Ovary (tissue), 10 donors: Measurements from ENCODE around the gene TYW1B. TPM values are rescaled to one million over a fixed set of nuclear protein-coding genes. Genes with fewer than 3 reads are reported as not detected.
"Not testable (repeated sequence)": the region's sequence is repeated elsewhere in the genome, so short reads cannot be mapped to it uniquely, and the experiment has no call there.

Source experiments
- DNase-seq, 5 donors: peaks; one replicate each; pipeline ENCODE4 v3.0.0-alpha.2; 2019 to 2020
- H3K27ac ChIP-seq, 2 donors: fragments of 200-600 bp; one replicate each; pipeline versions ENCODE4 v1.5.1 to v1.8.0; 2019 to 2022
- H3K27me3 ChIP-seq: fragments of 200-600 bp; one replicate; pipeline ENCODE4 v1.8.0; 2022
- H3K36me3 ChIP-seq: fragments of 200-600 bp; sonication (generic); one replicate; pipeline ENCODE4 v1.5.1; 2019
- H3K4me1 ChIP-seq: one replicate; pipeline ENCODE4 v1.8.1; 2013; ENCODE audit warnings: mild to moderate bottlenecking, moderate library complexity; ENCODE audit not compliant: insufficient read depth
- H3K4me3 ChIP-seq: fragments of 200-600 bp; sonication (generic); one replicate; pipeline ENCODE4 v1.5.1; 2017
- H3K9me3 ChIP-seq, 2 donors: fragments of 200-600 bp in 1 of 2; sonication (generic) in 1 of 2; one replicate each; pipeline versions ENCODE4 v1.5.1 to v1.8.1; 2013 to 2019; ENCODE audit warnings: mild to moderate bottlenecking in 1 of 2, moderate library complexity in 1 of 2
- CTCF ChIP-seq, 3 donors: fragments of 450-650 bp in 2 of 3; fragments of 200-600 bp in 1 of 3; IDR thresholded peaks; one replicate each; pipeline versions ENCODE4 v1.5.1 to v1.8.0; 2016 to 2022; ENCODE audit warnings: antibody characterized with exemption in 3 of 3, mild to moderate bottlenecking in 1 of 3
- POLR2A ChIP-seq: fragments of 450-650 bp; IDR thresholded peaks from one replicate; pipeline ENCODE4 v1.6.1; 2017; ENCODE audit warnings: antibody characterized with exemption, mild to moderate bottlenecking, moderate library complexity
- WGBS, 3 donors: extraction: QIAGEN DNeasy Blood & Tissue Kit in 1 of 3; methylation state at CpG; one replicate each; pipeline versions ENCODE4 v1.1.5 to v1.1.7; 2013 to 2017; 5-methylcytosine and 5-hydroxymethylcytosine counted together
- intact Hi-C, 4 donors: fragments of 100-400 bp; cut with DNase I; formaldehyde crosslinking; loops; one replicate each; pipeline versions ENCODE4 v1.11.0 to v1.15.1; 2022 to 2023
- long read RNA-seq, 3 donors: library from polyadenylated mRNA in 2 of 3; unstranded in 2 of 3; transcript quantifications; one replicate each; pipeline ENCODE4 v2.0.0 and lab custom pipeline, GENCODE V29; 2021 to 2026
- polyA plus RNA-seq, 2 donors: library from polyadenylated mRNA; stranded (reverse); fragments of 200-250 nt in 1 of 2; fragments of 350-450 nt in 1 of 2; fragmentation: Illumina TruSeq in 1 of 2; extraction: RNeasy Lipid Tissue Mini Kit (QIAGEN cat#74804) in 1 of 2; gene quantifications; one replicate each; pipeline ENCODE4 v1.2.3, GENCODE V29; 2013 to 2014
- total RNA-seq, 7 donors: library from RNA; depleted of rRNA in 2 of 7; stranded (reverse); fragments of >200 nt in 2 of 7; fragmentation: NEBNext Ultra II Directional in 3 of 7; extraction: Animal tissue kit (Norgen Biotek cat#: 25700) in 3 of 7; gene quantifications; one replicate each; pipeline versions ENCODE4 v1.1.0 to v1.2.4, GENCODE V29; 2016 to 2023
- donor health status: DM: no; HTN: no; CAD: no; lungs with moderate emphysema.
- donor health status: DM: no; HTN: no; CAD: no.
- donor health status: Bipolar disorder and iron deficiency.
- donor health status: DM: yes; HTN: yes; CAD: no.
- donor health status: DM: no; HTN: no; CAD: no.
- donor health status: DM: yes; HTN: yes; CAD: no.

TYW1B gene, protein sequence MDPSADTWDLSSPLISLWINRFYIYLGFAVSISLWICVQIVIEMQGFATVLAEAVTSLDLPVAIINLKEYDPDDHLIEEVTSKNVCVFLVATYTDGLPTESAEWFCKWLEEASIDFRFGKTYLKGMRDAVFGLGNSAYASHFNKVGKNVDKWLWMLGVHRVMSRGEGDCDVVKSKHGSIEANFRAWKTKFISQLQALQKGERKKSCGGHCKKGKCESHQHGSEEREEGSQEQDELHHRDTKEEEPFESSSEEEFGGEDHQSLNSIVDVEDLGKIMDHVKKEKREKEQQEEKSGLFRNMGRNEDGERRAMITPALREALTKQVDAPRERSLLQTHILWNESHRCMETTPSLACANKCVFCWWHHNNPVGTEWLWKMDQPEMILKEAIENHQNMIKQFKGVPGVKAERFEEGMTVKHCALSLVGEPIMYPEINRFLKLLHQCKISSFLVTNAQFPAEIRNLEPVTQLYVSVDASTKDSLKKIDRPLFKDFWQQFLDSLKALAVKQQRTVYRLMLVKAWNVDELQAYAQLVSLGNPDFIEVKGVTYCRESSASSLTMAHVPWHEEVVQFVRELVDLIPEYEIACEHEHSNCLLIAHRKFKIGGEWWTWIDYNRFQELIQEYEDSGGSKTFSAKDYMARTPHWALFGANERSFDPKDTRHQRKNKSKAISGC
- total RNA-seq (1 to 10 TPM; 2.9 to 7.6 (median 3.4) TPM), polyA plus RNA-seq (1 to 10 TPM; 2.5 to 2.8 TPM)
- long read RNA-seq, donor 1, partial matches to known transcripts, result 5 of 8 reads
- long read RNA-seq, donor 1, other reads (novel, unspliced or antisense), result 2 of 8 reads
- long read RNA-seq, donor 2, result 0 reads
- long read RNA-seq, donor 3, partial matches to known transcripts, result 0 of 4 reads
- long read RNA-seq, donor 3, other reads (novel, unspliced or antisense), result 3 of 4 reads

- H3K4me1 ChIP-seq, H3K36me3 ChIP-seq, H3K27me3 ChIP-seq, H3K9me3 ChIP-seq, intact Hi-C loops: not testable (repeated sequence)
- peak; percentile 62 for TF ChIP-seq POLR2A
- peak in 1 of 3 donors; percentile 19 for TF ChIP-seq CTCF (IDR thresholded peaks at IDR 0.05)
- peak; percentile 96 to 98 (median 98) for DNase-seq
- 0 to 1% (median 0%) methylated on average over 40 to 49 of the region's 49 CpGs for WGBS, 3 donors
- Histone ChIP-seq H3K27ac (peak within 1 kb of the TSS; percentile 52 to 67), H3K4me3 (peak within 1 kb of the TSS; percentile 75)
Observed at GRCh38 chr7:72827839-72828591, at the start of gene TYW1B. TSS of gene TYW1B (minus strand) at chr7:72828200. CDS start at chr7:72828075, 125 bp downstream.

DNA sequence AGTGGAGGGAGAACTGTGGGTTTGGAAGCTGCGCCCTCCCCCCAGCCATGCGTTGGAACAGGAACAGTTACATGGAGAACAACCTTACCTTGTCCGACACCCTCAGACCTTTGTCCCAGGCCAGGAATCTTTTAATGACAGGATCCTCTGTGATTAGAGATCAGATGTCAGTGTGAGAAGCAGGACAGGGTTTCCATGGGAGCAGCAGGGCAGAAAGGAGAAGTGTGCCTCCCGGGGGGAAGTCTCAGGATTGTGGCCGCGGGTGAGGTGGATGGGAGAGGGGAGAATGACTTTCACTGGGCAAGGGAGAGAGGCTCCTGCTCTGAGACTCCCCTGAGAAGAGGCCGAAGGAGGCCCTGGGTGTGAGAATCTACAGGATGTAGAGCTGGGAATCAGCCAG lies 39.6 kb upstream of the TYW1B start:
- H3K36me3 ChIP-seq, DNase-seq, H3K4me3 ChIP-seq, H3K9me3 ChIP-seq, intact Hi-C loops, H3K27ac ChIP-seq, H3K27me3 ChIP-seq, H3K4me1 ChIP-seq: not testable (repeated sequence)
- WGBS, 3 donors, result 44 to 52% (median 50%) methylated on average over 6 of the region's 7 CpGs

GRCh38 chr7:72858846-72859400 lies 30.9 kb upstream of the TYW1B start:
- H3K4me3 ChIP-seq, intact Hi-C loops, H3K36me3 ChIP-seq, H3K27me3 ChIP-seq, H3K9me3 ChIP-seq, H3K27ac ChIP-seq, H3K4me1 ChIP-seq, DNase-seq: not testable (repeated sequence)
- WGBS, 3 donors, result 70 to 73% (median 71%) methylated on average over 9 of the region's 9 CpGs

GRCh38 chr7:72857925-72858324 lies 29.9 kb upstream of the TYW1B start:
- H3K27me3 ChIP-seq, H3K36me3 ChIP-seq, H3K9me3 ChIP-seq, H3K4me1 ChIP-seq, DNase-seq, H3K4me3 ChIP-seq, intact Hi-C loops, H3K27ac ChIP-seq: not testable (repeated sequence)
- WGBS, 3 donors, result 38 to 54% (median 47%) methylated on average over 1 of the region's 1 CpG

- DNase-seq, intact Hi-C loops: not testable (repeated sequence)
Observed at GRCh38 chr7:72855261-72855660, 27.3 kb upstream of the TYW1B start.

GRCh38 chr7:72852937-72853336 lies 24.9 kb upstream of the TYW1B start:
- DNase-seq, H3K4me3 ChIP-seq, H3K9me3 ChIP-seq, H3K27ac ChIP-seq, intact Hi-C loops, H3K4me1 ChIP-seq, H3K27me3 ChIP-seq, H3K36me3 ChIP-seq: not testable (repeated sequence)
- WGBS, 3 donors, result 86 to 100% (median 92%) methylated on average over 1 to 2 of the region's 2 CpGs

More at GRCh38 chr7:72855261-72855660, 27.3 kb upstream of the TYW1B start:
- not testable (repeated sequence) for H3K9me3 ChIP-seq, H3K4me3 ChIP-seq, H3K27me3 ChIP-seq, H3K27ac ChIP-seq, H3K36me3 ChIP-seq, H3K4me1 ChIP-seq
- 80 to 95% (median 94%) methylated on average over 3 to 6 of the region's 6 CpGs for WGBS, 3 donors

GRCh38 chr7:72850746-72851145 lies 22.7 kb upstream of the TYW1B start:
- H3K4me1 ChIP-seq, H3K27me3 ChIP-seq, intact Hi-C loops, H3K4me3 ChIP-seq, H3K27ac ChIP-seq, H3K9me3 ChIP-seq, DNase-seq, H3K36me3 ChIP-seq: not testable (repeated sequence)
- WGBS, 3 donors, result 75 to 82% (median 78%) methylated on average over 3 of the region's 3 CpGs

DNA sequence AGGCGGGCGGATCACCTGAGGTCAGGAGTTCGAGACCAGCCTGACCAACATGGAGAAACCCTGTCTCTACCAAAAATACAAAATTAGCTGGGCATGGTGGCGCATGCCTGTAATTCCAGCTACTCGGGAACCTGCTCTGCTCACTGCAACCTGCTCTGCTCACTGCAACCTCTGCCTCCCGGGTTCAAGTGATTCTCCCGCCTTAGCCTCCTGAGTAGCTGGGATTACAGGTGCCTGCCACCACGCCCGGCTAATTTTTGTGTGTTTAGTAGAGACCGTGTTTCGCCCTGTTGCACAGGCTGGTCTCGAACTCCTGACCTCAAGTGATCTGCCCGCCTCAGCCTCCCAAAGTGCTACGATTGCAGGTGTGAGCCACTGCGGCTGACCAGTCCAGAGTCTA lies 16.1 kb upstream of the TYW1B start:
- H3K4me3 ChIP-seq, H3K4me1 ChIP-seq, H3K36me3 ChIP-seq, intact Hi-C loops, H3K27ac ChIP-seq, H3K9me3 ChIP-seq, DNase-seq, H3K27me3 ChIP-seq: not testable (repeated sequence)
- WGBS, 3 donors, result 93 to 96% (median 95%) methylated on average over 15 of the region's 15 CpGs

- whole genome bisulfite sequencing, 3 donors, result 76 to 94% (median 84%) methylated on average over 3 to 4 of the region's 4 CpGs
- H3K36me3 ChIP-seq, H3K4me1 ChIP-seq, H3K27me3 ChIP-seq, H3K9me3 ChIP-seq, H3K4me3 ChIP-seq, intact Hi-C loops, DNase-seq, H3K27ac ChIP-seq: not testable (repeated sequence)
Observed at GRCh38 chr7:72843166-72843565, 15.2 kb upstream of the TYW1B start.
